DND-41 (cell line): Measurements from ENCODE around the gene DYSF.

Source experiments
- CTCF ChIP-seq: IDR thresholded peaks from 2 replicates; pipeline ENCODE4 v1.5.1; 2012; ENCODE audit warnings: borderline replicate concordance, low read length, moderate library complexity, mild to moderate bottlenecking; ENCODE audit not compliant: poor library complexity, severe bottlenecking; ENCODE audit errors: extremely low read depth
- EZH2 ChIP-seq: IDR thresholded peaks from 3 replicates; pipeline ENCODE4 v1.6.1; 2012; ENCODE audit warnings: borderline replicate concordance, low read depth, mild to moderate bottlenecking, moderate library complexity, low read length, inconsistent platforms; ENCODE audit not compliant: severe bottlenecking

- no peak for TF ChIP-seq CTCF
- no peak for TF ChIP-seq EZH2
Measured at GRCh38 chr2:71511776-71512175, 58.4 kb downstream of the DYSF start.
